NOMO-1 treated with dmso at 0.1 percent for 144 hours (cell line): Measurements from ENCODE around the gene NCS1.
A peak's percentile ranks its signal among the peaks of the same experiment; 100 is the strongest.
"Not testable (repeated sequence)": the region's sequence is repeated elsewhere in the genome, so short reads cannot be mapped to it uniquely, and the experiment has no call there.

Source experiments
- DNase-seq: peaks from one replicate; lab custom pipeline; 2025; ENCODE audit not compliant: unreplicated experiment; lab: John Stamatoyannopoulos, UW

The NCS1 gene

GRCh38 chr9:130259044-130259443 is 86.8 kb downstream of the NCS1 start:
- no peak for DNase-seq

GRCh38 chr9:130260816-130261765 is 88.9 kb downstream of the NCS1 start:
- DNase-seq: no peak

DNA sequence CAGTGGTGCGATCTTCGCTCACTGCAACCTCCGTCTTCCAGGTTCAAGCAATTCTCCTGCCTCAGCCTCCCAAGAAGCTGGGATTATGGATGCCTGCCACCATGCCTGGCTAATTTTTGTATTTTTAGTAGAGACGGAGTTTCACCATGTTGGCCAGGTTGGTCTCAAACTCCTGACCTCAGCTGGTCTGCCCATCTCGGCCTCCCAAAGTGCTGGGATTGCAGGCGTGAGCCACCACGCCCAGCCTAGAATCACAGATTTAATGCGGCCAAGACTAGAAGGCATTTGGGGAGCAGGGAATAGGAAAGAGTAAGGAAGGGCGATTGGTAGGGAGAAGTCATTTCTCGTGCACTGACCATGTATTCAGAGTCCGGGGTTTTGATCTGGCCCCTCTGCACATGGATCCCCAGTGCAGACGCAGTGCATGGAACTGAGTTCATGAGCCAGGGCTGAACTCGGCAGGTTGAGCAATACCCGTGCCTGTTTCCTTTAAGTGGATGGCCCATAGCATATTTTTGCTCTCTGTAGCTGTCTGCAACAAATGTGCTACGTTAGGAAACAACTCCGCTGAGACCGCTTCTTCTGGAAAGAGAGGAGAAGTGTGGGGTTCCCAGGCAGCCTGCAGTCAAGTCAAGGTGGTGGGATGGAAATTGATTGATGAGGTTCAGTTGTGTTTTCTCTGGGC is 90.0 kb downstream of the NCS1 start:
- no peak for DNase-seq

DNA sequence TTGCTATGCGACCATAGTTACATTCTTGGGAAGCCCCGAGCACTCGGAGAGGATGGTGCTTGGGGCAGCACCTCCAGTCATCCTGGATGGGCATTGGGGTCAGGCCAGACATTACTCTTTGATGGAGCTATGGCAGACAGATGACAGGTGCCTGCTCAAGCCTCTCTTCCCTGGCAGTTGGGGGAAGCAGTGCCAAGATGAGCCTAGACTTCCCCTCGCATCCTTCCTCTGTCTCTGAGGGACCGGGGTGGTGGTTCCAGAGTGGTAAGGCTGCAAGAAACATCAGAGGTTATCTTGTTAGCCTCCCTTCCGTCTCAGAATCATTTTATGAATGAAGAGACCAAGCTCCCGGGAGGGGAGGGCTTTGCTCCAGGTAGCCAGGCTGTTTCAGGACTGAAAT is 90.6 kb downstream of the NCS1 start:
- DNase-seq: no peak

- DNase-seq: no peak
Measured at GRCh38 chr9:130263601-130264413, 91.6 kb downstream of the NCS1 start.

- DNase-seq: no peak
Measured at GRCh38 chr9:130264414-130265350, 92.5 kb downstream of the NCS1 start.

- no peak for DNase-seq
Measured at GRCh38 chr9:130265431-130266235, 93.4 kb downstream of the NCS1 start, which contains the start of gene HMCN2. Gene HMCN2, plus strand, starts transcription at chr9:130265760. Its CDS starts 119 bp downstream, at chr9:130265879.

GRCh38 chr9:130266236-130267098 is 94.3 kb downstream of the NCS1 start:
- DNase-seq: no peak

GRCh38 chr9:130267930-130268329 is 95.7 kb downstream of the NCS1 start:
- DNase-seq: no peak

DNA sequence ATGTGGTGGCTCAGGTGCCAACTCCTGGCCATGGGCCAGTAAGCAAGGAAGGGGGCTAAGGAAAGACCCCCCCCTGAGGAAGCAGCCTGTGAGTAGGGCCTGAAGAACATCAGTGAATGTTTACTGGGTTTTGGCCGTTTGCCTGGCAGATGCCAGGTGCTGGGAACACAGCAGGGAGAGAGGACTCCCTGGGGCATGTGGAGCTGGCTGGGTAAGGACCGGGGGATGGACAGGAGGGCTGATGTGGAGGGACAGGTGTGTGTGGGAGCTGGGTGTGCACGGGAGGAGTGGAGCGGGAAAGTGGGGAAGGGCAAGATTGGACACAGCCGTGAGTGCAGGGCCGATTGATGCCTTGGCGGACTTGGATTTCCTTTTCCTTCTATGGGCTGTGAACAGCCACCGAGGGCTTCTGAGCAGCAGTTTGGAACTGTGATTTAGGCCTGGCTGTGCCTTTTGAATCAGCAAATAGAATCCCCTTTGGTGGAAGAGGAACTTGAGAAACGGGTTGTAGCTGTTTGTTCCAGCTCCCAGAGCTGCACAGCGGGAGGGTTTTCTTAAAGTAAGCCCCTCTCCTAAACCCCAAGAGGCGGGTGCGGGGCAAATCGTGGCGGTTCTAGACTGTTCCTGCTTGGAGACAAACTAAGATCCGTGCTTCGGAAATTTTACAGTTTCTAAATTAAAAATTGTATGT is 96.5 kb downstream of the NCS1 start:
- peak; percentile 61 for DNase-seq

- no peak for DNase-seq
Measured at GRCh38 chr9:130271473-130271872, 99.3 kb downstream of the NCS1 start.

GRCh38 chr9:130275156-130275555 is 103.0 kb downstream of the NCS1 start:
- no peak for DNase-seq

DNA sequence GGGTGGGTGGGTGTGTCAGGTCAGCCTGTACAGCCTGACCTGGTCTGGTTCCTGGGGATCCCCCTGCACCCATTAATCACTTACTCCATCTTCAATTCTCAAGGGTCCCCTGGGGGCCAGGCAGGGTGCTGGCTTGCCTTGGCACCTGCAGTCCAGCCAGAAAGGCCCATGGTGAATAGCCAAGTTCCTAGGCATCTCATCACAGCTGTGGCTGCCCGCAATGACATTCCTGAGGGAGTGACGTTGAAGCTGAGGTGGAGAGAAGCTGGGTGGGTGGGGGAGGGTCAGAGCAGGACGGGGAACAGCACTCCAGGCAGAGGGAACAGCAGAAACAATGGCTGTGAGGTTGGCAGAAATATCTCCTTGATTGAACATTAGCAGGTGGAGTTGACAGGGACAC is 103.9 kb downstream of the NCS1 start:
- DNase-seq: no peak

- no peak for DNase-seq
Measured at GRCh38 chr9:130276955-130277354, 104.8 kb downstream of the NCS1 start.

GRCh38 chr9:130277525-130277924 is 105.3 kb downstream of the NCS1 start:
- DNase-seq: not testable (repeated sequence)

- no peak for DNase-seq
Measured at GRCh38 chr9:130283539-130284248, 111.5 kb downstream of the NCS1 start.

DNA sequence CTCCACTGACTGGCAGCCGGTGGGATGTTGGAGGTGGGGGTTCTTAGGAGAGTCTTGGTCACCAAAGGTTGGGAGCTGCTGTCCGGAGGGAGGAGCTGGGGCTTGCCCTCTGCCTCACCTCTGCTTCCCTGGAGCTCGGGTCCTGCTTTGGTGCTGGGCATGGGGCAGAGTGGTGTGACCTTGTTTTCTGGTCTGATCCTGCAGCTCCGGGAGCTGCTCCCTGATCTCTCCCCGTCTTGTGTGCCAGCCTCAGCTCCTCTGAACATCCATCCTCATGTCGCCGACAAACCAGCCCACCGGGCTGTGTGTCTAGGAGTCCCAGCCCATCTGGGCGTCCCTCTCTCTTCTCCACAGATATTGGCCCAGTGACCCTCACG is 112.0 kb downstream of the NCS1 start:
- DNase-seq: no peak
